GDM1 (cell line): ENCODE measurements around the gene GYG1.

Experiments
- DNase-seq: peaks from one replicate; lab custom pipeline; 2025; lab: John Stamatoyannopoulos, UW

Gene GYG1

GRCh38 chr3:148990236-148990635 is 1.1 kb upstream of the GYG1 start:
- DNase-seq, result no peak

- DNase-seq, result no peak
These were observed 791 bp downstream of the GYG1 start for GRCh38 chr3:148992027-148992634.

- no peak for DNase-seq
These were observed 1.4 kb downstream of the GYG1 start for GRCh38 chr3:148992635-148993255.

GRCh38 chr3:148997623-148998022 is 6.3 kb downstream of the GYG1 start:
- DNase-seq, result no peak

- DNase-seq, result no peak
These were observed 7.0 kb downstream of the GYG1 start for GRCh38 chr3:148998297-148998696.

- DNase-seq, result no peak
These were observed 7.5 kb downstream of the GYG1 start for GRCh38 chr3:148998715-148999423.

GRCh38 chr3:148999806-149000205 is 8.5 kb downstream of the GYG1 start:
- DNase-seq, result no peak

- DNase-seq, result no peak
These were observed 8.9 kb downstream of the GYG1 start for GRCh38 chr3:149000206-149000745.

GRCh38 chr3:149001727-149002126 is 10.4 kb downstream of the GYG1 start:
- no peak for DNase-seq

- DNase-seq, result no peak
These were observed 12.4 kb downstream of the GYG1 start for GRCh38 chr3:149003653-149004305.

GRCh38 chr3:149004622-149005021 is 13.3 kb downstream of the GYG1 start:
- DNase-seq, result no peak

- DNase-seq, result no peak
These were observed 14.1 kb downstream of the GYG1 start for GRCh38 chr3:149005416-149005815.

GRCh38 chr3:149007567-149008257 is 16.4 kb downstream of the GYG1 start:
- DNase-seq, result no peak

GRCh38 chr3:149009732-149010131 is 18.4 kb downstream of the GYG1 start:
- DNase-seq, result peak; percentile 31

GRCh38 chr3:149010504-149010951 is 19.2 kb downstream of the GYG1 start:
- no peak for DNase-seq

- DNase-seq, result no peak
These were observed 19.6 kb downstream of the GYG1 start for GRCh38 chr3:149010966-149011365.

- DNase-seq, result no peak
These were observed 20.3 kb downstream of the GYG1 start for GRCh38 chr3:149011676-149012075.

GRCh38 chr3:149013726-149014125 is 22.4 kb downstream of the GYG1 start:
- DNase-seq, result no peak

- no peak for DNase-seq
These were observed 24.1 kb downstream of the GYG1 start for GRCh38 chr3:149015393-149015792.

- no peak for DNase-seq
These were observed 24.9 kb downstream of the GYG1 start for GRCh38 chr3:149016242-149016641.

- DNase-seq, result no peak
These were observed 25.6 kb downstream of the GYG1 start for GRCh38 chr3:149016669-149017541.
